ENCODE measurements around the gene PLET1.

The PLET1 gene

DNA sequence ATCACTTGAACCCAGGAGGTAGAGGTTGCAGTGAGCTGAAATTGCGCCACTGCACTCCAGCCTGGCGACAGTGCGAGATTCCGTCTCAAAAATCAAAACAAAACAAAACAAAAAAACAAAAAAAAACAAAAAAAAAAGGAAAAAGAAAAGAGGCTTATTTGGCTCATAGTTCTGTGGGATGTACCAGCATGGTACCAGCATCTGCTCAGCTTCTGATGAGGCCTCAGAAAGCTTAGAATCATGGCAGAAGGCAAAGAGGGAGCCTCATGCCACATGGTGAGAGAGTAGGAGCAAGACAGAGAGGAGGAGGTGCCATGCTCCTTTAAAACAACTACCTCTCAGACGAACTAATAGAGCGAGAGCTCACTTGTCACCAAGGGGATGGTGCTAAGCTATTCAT is 45.0 kb downstream of the PLET1 start:
- no peak for DNase-seq (ENCODE audit: insufficient read length, low spot score)
- no peak for FAIRE-seq
- TF ChIP-seq, protein P1, sequence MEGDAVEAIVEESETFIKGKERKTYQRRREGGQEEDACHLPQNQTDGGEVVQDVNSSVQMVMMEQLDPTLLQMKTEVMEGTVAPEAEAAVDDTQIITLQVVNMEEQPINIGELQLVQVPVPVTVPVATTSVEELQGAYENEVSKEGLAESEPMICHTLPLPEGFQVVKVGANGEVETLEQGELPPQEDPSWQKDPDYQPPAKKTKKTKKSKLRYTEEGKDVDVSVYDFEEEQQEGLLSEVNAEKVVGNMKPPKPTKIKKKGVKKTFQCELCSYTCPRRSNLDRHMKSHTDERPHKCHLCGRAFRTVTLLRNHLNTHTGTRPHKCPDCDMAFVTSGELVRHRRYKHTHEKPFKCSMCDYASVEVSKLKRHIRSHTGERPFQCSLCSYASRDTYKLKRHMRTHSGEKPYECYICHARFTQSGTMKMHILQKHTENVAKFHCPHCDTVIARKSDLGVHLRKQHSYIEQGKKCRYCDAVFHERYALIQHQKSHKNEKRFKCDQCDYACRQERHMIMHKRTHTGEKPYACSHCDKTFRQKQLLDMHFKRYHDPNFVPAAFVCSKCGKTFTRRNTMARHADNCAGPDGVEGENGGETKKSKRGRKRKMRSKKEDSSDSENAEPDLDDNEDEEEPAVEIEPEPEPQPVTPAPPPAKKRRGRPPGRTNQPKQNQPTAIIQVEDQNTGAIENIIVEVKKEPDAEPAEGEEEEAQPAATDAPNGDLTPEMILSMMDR (IDR thresholded peaks at IDR 0.05; ENCODE audit: insufficient read depth, missing control alignments), result no peak

DNA sequence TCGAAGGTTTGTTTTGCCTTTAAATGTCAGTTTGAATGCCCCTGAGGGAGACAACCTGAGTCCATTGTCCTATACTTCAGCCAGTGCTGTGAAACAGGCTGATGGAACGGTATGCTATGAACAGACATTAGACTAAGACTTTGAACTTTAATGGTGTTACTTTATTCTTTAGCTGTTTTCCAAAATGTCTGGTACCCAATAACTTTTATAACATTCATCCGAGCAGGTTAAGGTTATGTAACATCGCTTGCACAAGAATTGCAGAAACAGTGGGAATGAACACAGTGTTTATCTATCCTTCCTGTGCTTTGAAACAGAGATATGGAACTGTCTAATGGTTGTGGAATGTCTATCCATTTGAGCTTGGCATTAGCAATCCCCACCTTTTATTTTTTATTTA is 46.9 kb downstream of the PLET1 start:
- TF ChIP-seq, protein P1 (IDR thresholded peaks at IDR 0.05; ENCODE audit: insufficient read depth, missing control alignments), result no peak
- DNase-seq (ENCODE audit: insufficient read length, low spot score) (no peak), FAIRE-seq (no peak)

DNA sequence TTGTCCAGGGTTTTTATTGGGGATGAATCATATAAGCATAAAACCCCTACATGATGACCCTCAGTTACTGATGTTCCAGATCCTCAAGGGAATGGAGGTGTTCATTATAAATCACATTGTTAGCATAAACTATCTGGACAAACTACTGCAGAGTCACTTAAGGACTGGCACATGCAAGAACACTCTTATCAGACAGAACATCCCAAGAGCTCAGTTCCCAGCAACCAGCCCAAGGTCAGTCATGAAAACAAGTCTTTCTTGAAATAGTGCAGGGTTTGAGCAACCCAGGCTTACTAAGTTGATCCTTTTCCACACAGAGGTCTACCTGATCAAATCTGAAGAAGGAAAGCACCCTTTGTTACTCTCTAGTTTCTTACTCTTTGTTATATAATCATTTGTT is 48.0 kb downstream of the PLET1 start:
- FAIRE-seq (no peak), DNase-seq (ENCODE audit: insufficient read length, low spot score) (no peak)
- TF ChIP-seq, protein P1 (IDR thresholded peaks at IDR 0.05; ENCODE audit: insufficient read depth, missing control alignments), result no peak

DNA sequence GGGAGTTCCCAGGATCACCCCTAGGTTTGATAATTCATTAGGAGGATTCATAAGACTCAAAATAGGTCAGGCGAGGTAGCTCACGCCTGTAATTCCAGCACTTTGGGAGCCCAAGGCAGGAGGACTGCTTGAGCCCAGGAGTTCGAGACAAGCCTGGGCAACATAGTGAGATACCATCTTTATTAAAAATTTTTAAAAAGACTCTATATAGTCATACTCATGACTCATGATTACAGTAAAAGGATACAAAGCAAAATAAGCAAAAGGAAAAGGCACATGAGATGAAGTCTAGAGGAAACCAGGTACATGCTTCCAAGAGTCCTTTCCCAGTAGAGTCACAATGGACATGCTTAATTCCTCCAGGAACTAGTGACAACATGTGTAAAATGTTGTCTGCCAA is 48.4 kb downstream of the PLET1 start:
- DNase-seq (ENCODE audit: insufficient read length, low spot score) (no peak), FAIRE-seq (no peak)
- TF ChIP-seq, protein P1 (IDR thresholded peaks at IDR 0.05; ENCODE audit: insufficient read depth, missing control alignments), result no peak

DNA sequence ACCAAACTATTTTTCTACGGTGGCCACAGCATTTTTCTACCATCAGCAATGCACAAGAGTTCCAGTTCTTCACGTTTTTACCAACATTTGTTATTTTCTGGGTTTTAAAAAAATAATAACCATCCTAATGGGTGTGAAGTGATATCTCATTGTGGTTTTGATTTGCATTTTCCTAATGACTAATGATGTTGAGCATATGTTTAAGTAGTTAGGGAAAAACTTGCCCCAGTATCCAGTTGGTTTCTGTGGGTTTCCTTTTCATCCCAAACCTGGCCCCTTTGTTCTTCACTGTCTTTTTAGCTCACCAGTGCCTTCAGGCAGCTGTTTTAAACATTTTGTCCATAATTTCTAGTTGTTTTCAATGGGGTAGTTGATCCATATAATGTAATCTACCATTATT is 49.1 kb downstream of the PLET1 start:
- FAIRE-seq (no peak), DNase-seq (ENCODE audit: insufficient read length, low spot score) (no peak)
- TF ChIP-seq, protein P1 (IDR thresholded peaks at IDR 0.05; ENCODE audit: insufficient read depth, missing control alignments), result no peak

DNA sequence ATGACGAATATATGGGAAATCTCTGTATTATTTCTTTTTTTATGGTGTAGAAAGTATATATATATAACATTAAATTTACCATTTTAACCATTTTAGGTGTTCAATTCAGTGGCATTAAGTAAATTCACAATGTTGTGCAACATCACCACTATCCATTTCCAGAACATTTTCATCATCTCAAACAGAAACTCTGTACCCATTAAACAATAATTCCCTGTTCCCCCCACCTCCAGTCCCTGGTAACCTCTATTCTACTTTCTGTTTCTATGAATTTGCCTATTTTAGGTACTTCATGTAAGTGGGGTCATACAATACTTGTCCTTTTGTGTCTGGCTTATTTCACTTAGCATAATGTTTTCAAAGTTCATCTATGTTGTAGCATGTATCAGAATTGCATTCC is 49.8 kb downstream of the PLET1 start:
- no peak for DNase-seq (ENCODE audit: insufficient read length, low spot score)
- TF ChIP-seq, protein P1 (IDR thresholded peaks at IDR 0.05; ENCODE audit: insufficient read depth, missing control alignments), result no peak
- no peak for FAIRE-seq

DNA sequence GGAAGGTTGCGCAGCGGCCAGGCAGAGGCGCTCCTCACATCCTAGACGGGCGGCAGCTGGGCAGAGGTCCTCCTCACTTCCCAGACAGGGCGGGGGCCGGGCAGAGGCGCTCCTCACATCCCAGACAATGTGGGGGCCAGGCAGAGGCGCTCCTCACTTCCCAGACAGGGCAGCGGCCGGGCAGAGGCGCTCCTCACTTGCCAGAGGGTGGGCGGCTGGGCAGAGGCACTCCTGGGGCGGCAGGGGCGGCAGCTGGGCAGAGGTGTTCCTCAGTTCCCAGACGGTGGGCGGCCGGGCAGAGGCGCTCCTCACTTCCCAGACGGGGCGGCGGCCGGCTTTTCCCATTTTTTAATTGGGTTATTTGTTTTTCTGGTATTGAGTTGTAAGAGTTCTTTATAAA is 54.6 kb downstream of the PLET1 start:
- TF ChIP-seq, protein P1 (IDR thresholded peaks at IDR 0.05; ENCODE audit: insufficient read depth, missing control alignments), result no peak
- FAIRE-seq, result no peak
- no peak for DNase-seq (ENCODE audit: insufficient read length, low spot score)
